Kidney (tissue), 14 donors: ENCODE data around the gene CACNA2D1. TPM values are rescaled to one million over a fixed set of nuclear protein-coding genes. Genes with fewer than 3 reads are reported as not detected.

Experiments used
- DNase-seq, 5 donors: peaks; one replicate each; pipeline ENCODE4 v3.0.0-alpha.2; 2013 to 2020
- FAIRE-seq: peaks from 2 replicates; lab custom pipeline; 2012; peaks lifted over from hg19 to GRCh38; lab: Jason Lieb, UNC
- H3K27ac ChIP-seq, 2 donors: one replicate each; pipeline ENCODE4 v1.7.0; 2013; ENCODE audit warnings: low read depth in 2 of 2, low read length in 2 of 2, inconsistent platforms in 1 of 2
- H3K27me3 ChIP-seq: one replicate; pipeline ENCODE4 v1.7.1; 2013; ENCODE audit warnings: low read length, inconsistent platforms; ENCODE audit not compliant: control insufficient read depth, insufficient read depth
- H3K36me3 ChIP-seq, 3 donors: one replicate each; pipeline versions ENCODE4 v1.7.0 to v1.7.1; 2013; ENCODE audit warnings: low read length in 3 of 3, control low read depth in 1 of 3, inconsistent platforms in 1 of 3; ENCODE audit not compliant: insufficient read depth in 3 of 3, control insufficient read depth in 2 of 3
- H3K4me1 ChIP-seq, 3 donors: one replicate each; pipeline versions ENCODE4 v1.7.0 to v1.7.1; 2013; ENCODE audit warnings: low read length in 3 of 3, inconsistent platforms in 1 of 3, low read depth in 1 of 3; ENCODE audit not compliant: control insufficient read depth in 2 of 3, insufficient read depth in 2 of 3
- H3K4me3 ChIP-seq, 3 donors: one replicate each; pipeline versions ENCODE4 v1.7.0 to v1.8.1; 2013; ENCODE audit warnings: low read length in 3 of 3, control low read depth in 1 of 3, inconsistent platforms in 1 of 3
- H3K9ac ChIP-seq, 3 donors: one replicate each; pipeline versions ENCODE4 v1.7.0 to v1.7.1; 2013; ENCODE audit warnings: low read length in 3 of 3, control low read depth in 1 of 3, inconsistent platforms in 1 of 3
- H3K9me3 ChIP-seq, 3 donors: one replicate each; pipeline versions ENCODE4 v1.7.0 to v1.7.1; 2013; ENCODE audit warnings: low read length in 3 of 3, control low read depth in 1 of 3, inconsistent platforms in 1 of 3; ENCODE audit not compliant: control insufficient read depth in 2 of 3, insufficient read depth in 1 of 3
- intact Hi-C: fragments of 100-400 bp; cut with DNase I; formaldehyde crosslinking; loops from one replicate; pipeline ENCODE4 v1.11.1; 2022
- polyA plus RNA-seq: library from polyadenylated mRNA; stranded (reverse); fragments of 350-450 nt; fragmentation: Illumina TruSeq; extraction: RNeasy Lipid Tissue Mini Kit (QIAGEN cat#74804); gene quantifications from one replicate; pipeline ENCODE4 v1.2.3, GENCODE V29; 2014; ENCODE audit warnings: low read depth, low replicate concordance; ENCODE audit not compliant: insufficient read depth
- total RNA-seq: library from RNA; stranded (reverse); fragmentation: NEBNext Ultra II Directional; extraction: Animal tissue kit (Norgen Biotek cat#: 25700); gene quantifications from one replicate; pipeline ENCODE4 v1.2.1, GENCODE V29; 2021
- TF ChIP-seq, protein P1 (sequence below): IDR thresholded peaks from 3 replicates; pipeline ENCODE4 v1.5.1; 2012; ENCODE audit warnings: mild to moderate bottlenecking, moderate library complexity, borderline replicate concordance; ENCODE audit not compliant: insufficient read depth; ENCODE audit errors: extremely low read depth
- donor health status: control.
- donor health status: control.
- donor health status: control.
- donor health status: control.
- donor health status: control.
- donor health status: DM: yes; HTN: yes; CAD: no.
- donor health status: Normal renal cell carcinoma (clear cell type).

Gene CACNA2D1
- total and polyA plus RNA-seq, 2 donors from 2014 or later: 3.5 to 18.3 TPM

- DNase-seq: no peak
- no peak overlapping the region for H3K27ac ChIP-seq
- no peak for FAIRE-seq
- intact Hi-C loops: no loop called here
- no peaks in the 10 kb centered on the region for H3K36me3 ChIP-seq
- H3K27me3 ChIP-seq: no peaks in the 10 kb centered on the region
- H3K4me1 ChIP-seq: no peaks in the 10 kb centered on the region
- H3K9me3 ChIP-seq: no peaks in the 10 kb centered on the region
- H3K9ac ChIP-seq: no peak overlapping the region
- H3K4me3 ChIP-seq: no peak overlapping the region
- TF ChIP-seq, protein P1, sequence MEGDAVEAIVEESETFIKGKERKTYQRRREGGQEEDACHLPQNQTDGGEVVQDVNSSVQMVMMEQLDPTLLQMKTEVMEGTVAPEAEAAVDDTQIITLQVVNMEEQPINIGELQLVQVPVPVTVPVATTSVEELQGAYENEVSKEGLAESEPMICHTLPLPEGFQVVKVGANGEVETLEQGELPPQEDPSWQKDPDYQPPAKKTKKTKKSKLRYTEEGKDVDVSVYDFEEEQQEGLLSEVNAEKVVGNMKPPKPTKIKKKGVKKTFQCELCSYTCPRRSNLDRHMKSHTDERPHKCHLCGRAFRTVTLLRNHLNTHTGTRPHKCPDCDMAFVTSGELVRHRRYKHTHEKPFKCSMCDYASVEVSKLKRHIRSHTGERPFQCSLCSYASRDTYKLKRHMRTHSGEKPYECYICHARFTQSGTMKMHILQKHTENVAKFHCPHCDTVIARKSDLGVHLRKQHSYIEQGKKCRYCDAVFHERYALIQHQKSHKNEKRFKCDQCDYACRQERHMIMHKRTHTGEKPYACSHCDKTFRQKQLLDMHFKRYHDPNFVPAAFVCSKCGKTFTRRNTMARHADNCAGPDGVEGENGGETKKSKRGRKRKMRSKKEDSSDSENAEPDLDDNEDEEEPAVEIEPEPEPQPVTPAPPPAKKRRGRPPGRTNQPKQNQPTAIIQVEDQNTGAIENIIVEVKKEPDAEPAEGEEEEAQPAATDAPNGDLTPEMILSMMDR: no peak
Observed at GRCh38 chr7:82358923-82359322, 84.7 kb downstream of the CACNA2D1 start.

- no peak overlapping the region for H3K27ac ChIP-seq
- TF ChIP-seq, protein P1: no peak
- no peaks in the 10 kb centered on the region for H3K4me1 ChIP-seq
- H3K27me3 ChIP-seq: no peaks in the 10 kb centered on the region
- DNase-seq: no peak
- no peak for FAIRE-seq
- no peaks in the 10 kb centered on the region for H3K36me3 ChIP-seq
- intact Hi-C loops: no loop called here
- H3K9ac ChIP-seq: no peak overlapping the region
- no peaks in the 10 kb centered on the region for H3K9me3 ChIP-seq
- H3K4me3 ChIP-seq: no peak overlapping the region
Observed at GRCh38 chr7:82358009-82358578, 85.5 kb downstream of the CACNA2D1 start.

- Histone ChIP-seq H3K4me1 (no peaks in the 10 kb centered on the region), H3K9me3 (no peaks in the 10 kb centered on the region), H3K9ac (no peak overlapping the region), H3K27me3 (no peaks in the 10 kb centered on the region), H3K27ac (no peak overlapping the region), H3K36me3 (no peaks in the 10 kb centered on the region), H3K4me3 (no peak overlapping the region)
- TF ChIP-seq, protein P1: no peak
- FAIRE-seq (no peak), DNase-seq (no peak)
- intact Hi-C loops: no loop called here
Observed at GRCh38 chr7:82348251-82348650, 95.3 kb downstream of the CACNA2D1 start.

- Histone ChIP-seq H3K27me3 (no peaks in the 10 kb centered on the region), H3K4me3 (no peak overlapping the region), H3K9me3 (no peaks in the 10 kb centered on the region), H3K4me1 (no peaks in the 10 kb centered on the region), H3K27ac (no peak overlapping the region), H3K36me3 (no peaks in the 10 kb centered on the region), H3K9ac (no peak overlapping the region)
- DNase-seq (no peak), FAIRE-seq (no peak)
- TF ChIP-seq, protein P1: no peak
- intact Hi-C loops: no loop called here
Observed at GRCh38 chr7:82347808-82348207, 95.8 kb downstream of the CACNA2D1 start.
